Subcutaneous abdominal adipose tissue (tissue), 5 donors: ENCODE measurements around the gene TIFAB.

Source experiments
- H3K27ac ChIP-seq: one replicate; pipeline ENCODE4 v1.7.0; 2013; ENCODE audit warnings: low read depth, mild to moderate bottlenecking, inconsistent platforms, low read length, moderate library complexity
- H3K27me3 ChIP-seq, 5 donors: one replicate each; pipeline ENCODE4 v1.7.0; 2013; ENCODE audit warnings: low read length in 5 of 5, inconsistent platforms in 1 of 5; ENCODE audit not compliant: control insufficient read depth in 5 of 5, insufficient read depth in 4 of 5
- H3K36me3 ChIP-seq, 5 donors: one replicate each; pipeline ENCODE4 v1.7.0; 2013; ENCODE audit warnings: low read length in 5 of 5; ENCODE audit not compliant: control insufficient read depth in 5 of 5, insufficient read depth in 5 of 5
- H3K4me1 ChIP-seq, 5 donors: one replicate each; pipeline ENCODE4 v1.7.0; 2013; ENCODE audit warnings: low read length in 5 of 5, mild to moderate bottlenecking in 3 of 5, moderate library complexity in 1 of 5; ENCODE audit not compliant: control insufficient read depth in 5 of 5, insufficient read depth in 5 of 5
- H3K4me3 ChIP-seq, 5 donors: one replicate each; pipeline ENCODE4 v1.7.0; 2013; ENCODE audit warnings: low read length in 5 of 5, low read depth in 1 of 5
- H3K9ac ChIP-seq, 5 donors: one replicate each; pipeline ENCODE4 v1.7.0; 2013; ENCODE audit warnings: low read length in 5 of 5, mild to moderate bottlenecking in 4 of 5, moderate library complexity in 3 of 5
- H3K9me3 ChIP-seq, 5 donors: one replicate each; pipeline ENCODE4 v1.7.0; 2013; ENCODE audit warnings: low read length in 5 of 5; ENCODE audit not compliant: control insufficient read depth in 5 of 5
- donor health status: healthy.
- donor health status: healthy.
- donor health status: healthy.
- donor health status: healthy.
- donor health status: healthy.

Gene TIFAB

DNA sequence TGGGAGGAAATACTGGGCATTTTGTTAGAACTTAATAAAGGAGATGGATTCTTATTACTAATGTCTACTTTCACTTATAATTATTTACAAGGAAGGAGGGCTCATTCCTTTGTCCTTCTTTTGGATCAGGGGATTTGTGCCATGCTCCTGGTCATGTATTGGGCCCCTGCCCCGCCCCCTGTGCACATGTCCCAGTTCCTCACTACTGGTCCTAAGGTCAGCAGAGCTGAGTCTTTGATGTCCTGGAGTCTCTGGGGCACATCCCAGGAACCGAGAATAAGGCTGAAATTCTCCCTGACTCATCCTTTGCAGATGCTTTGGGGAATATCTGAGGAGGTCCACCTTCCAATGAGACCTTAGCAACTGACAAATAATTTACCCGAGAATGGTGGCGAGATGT, 19.6 kb upstream of the TIFAB start:
- peaks cover 0 to under 1% (median 0%) of the 10 kb centered on the region in 5 donors for H3K4me1 ChIP-seq
- H3K9ac ChIP-seq, result no peak overlapping the region
- H3K9me3 ChIP-seq, result no peaks in the 10 kb centered on the region
- H3K27me3 ChIP-seq, result peaks cover 0 to 24% (median 12%) of the 10 kb centered on the region in 5 donors
- H3K27ac ChIP-seq, result no peak overlapping the region
- H3K4me3 ChIP-seq, result no peak overlapping the region
- H3K36me3 ChIP-seq, result no peaks in the 10 kb centered on the region

DNA sequence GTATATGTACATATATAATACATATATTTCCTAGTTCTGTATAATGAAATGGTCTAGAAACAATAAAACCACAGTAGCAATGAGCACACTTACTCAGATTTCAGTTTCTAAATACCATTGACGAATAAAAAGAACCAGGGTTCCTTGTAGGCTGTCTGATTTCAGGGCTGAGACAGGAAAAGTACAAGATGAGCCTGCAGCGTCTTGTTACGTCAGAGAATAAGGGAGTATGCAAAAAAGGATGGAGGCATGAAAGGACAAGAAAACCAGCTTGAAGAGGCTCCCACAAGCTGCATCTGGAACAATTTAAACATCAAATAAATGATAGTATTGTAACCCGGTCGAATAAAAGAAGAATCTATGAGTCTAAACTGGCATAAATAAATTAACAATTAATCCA, 17.8 kb upstream of the TIFAB start:
- H3K4me3 ChIP-seq, result no peak overlapping the region
- no peaks in the 10 kb centered on the region for H3K9me3 ChIP-seq
- peaks cover 0 to 30% (median 17%) of the 10 kb centered on the region in 5 donors for H3K27me3 ChIP-seq
- peaks cover 0 to 8% (median 6%) of the 10 kb centered on the region in 5 donors for H3K4me1 ChIP-seq
- H3K9ac ChIP-seq, result no peak overlapping the region
- no peak overlapping the region for H3K27ac ChIP-seq
- H3K36me3 ChIP-seq, result no peaks in the 10 kb centered on the region

DNA sequence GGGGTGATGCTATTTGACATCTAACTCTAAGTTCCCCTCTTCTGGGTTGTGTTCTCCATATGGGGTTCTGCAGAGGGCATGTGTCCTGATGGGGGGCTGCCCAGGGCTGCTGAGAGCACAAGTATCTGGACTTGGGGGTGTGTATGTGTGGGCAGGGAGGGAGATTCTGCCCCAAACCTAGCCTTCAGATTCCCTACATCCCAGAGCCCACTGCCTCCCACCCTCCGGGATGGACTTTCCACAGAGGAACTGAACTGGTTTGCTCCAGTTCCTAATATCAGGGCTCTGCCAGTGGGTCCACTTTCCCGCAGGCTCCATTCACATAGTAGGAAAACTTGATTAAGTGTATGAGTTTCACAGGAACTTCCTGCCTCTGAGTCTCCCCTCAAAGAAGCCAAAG, 16.4 kb upstream of the TIFAB start:
- Histone ChIP-seq H3K27me3 (peaks cover 0 to 26% (median 17%) of the 10 kb centered on the region in 5 donors), H3K27ac (no peak overlapping the region), H3K4me3 (no peak overlapping the region), H3K9ac (no peak overlapping the region), H3K4me1 (peaks cover 0 to 8% (median 6%) of the 10 kb centered on the region in 5 donors), H3K9me3 (no peaks in the 10 kb centered on the region), H3K36me3 (no peaks in the 10 kb centered on the region)

DNA sequence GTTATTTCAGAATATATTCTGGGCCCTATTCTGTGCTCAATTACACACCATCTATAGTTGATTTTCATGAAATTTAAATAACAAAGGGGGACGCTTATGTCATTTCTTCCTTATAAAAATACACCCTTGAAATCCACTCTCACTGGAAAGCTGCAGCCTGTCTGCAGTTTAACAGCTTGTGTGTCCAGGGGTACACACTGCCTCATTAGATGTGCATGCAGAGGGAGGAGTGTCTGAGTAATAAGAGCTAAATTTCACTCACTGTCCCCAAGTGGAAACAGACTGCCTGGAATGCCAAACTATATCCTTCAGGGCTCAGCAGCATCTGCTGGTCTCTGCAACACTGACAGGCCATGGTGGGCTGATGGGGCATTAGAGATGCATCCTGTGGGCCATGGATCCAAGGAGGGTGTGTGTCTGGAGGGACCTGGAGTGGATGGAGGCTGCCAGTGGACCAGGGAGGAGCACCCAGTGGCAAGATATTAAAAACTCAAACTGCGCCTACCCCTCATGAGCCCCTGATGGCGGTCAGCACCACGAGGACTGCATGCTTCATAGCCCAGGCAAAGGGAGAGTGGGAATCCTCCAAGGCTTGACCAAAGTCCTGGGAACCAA, 15.8 kb upstream of the TIFAB start:
- Histone ChIP-seq H3K27me3 (peaks cover 0 to 24% (median 17%) of the 10 kb centered on the region in 5 donors), H3K36me3 (no peaks in the 10 kb centered on the region), H3K27ac (no peak overlapping the region)

DNA sequence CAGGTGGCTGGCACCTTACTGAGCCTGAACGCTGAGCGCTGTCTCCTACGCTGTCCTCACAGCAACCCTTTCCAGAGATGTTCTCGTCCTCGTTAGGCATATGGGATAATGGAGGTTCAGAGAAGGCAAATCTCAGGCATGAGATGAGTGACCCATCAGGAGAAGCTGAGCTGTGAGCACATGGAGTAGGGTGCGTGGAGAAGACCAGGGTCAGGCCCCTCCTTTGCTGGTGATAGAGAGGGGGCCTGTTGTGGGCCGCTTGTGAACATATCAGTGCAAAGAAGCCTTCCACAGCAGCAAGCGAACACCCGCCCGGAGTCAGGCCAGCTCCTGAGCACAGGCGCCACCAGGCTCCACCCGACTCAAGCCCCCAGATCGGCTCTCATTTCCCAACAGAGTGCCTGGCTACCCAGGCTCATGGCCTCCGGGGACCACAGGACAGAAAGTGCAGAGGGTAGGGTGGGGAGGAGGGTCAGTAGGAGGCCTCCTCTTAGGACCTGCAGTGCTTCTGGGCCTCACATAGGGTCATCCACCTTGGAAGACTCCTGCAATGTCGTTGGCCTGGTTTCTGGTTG, 15.0 kb upstream of the TIFAB start:
- Histone ChIP-seq H3K27me3 (peaks cover 0 to 24% (median 16%) of the 10 kb centered on the region in 5 donors), H3K4me3 (no peak overlapping the region), H3K27ac (no peak overlapping the region), H3K4me1 (peaks cover 0 to 9% (median 6%) of the 10 kb centered on the region in 5 donors), H3K36me3 (no peaks in the 10 kb centered on the region), H3K9me3 (no peaks in the 10 kb centered on the region), H3K9ac (no peak overlapping the region)

More for the DNA sequence above, 15.8 kb upstream of the TIFAB start:
- H3K9ac ChIP-seq, result no peak overlapping the region
- H3K9me3 ChIP-seq, result no peaks in the 10 kb centered on the region
- no peak overlapping the region for H3K4me3 ChIP-seq
- peaks cover 0 to 8% (median 6%) of the 10 kb centered on the region in 5 donors for H3K4me1 ChIP-seq

DNA sequence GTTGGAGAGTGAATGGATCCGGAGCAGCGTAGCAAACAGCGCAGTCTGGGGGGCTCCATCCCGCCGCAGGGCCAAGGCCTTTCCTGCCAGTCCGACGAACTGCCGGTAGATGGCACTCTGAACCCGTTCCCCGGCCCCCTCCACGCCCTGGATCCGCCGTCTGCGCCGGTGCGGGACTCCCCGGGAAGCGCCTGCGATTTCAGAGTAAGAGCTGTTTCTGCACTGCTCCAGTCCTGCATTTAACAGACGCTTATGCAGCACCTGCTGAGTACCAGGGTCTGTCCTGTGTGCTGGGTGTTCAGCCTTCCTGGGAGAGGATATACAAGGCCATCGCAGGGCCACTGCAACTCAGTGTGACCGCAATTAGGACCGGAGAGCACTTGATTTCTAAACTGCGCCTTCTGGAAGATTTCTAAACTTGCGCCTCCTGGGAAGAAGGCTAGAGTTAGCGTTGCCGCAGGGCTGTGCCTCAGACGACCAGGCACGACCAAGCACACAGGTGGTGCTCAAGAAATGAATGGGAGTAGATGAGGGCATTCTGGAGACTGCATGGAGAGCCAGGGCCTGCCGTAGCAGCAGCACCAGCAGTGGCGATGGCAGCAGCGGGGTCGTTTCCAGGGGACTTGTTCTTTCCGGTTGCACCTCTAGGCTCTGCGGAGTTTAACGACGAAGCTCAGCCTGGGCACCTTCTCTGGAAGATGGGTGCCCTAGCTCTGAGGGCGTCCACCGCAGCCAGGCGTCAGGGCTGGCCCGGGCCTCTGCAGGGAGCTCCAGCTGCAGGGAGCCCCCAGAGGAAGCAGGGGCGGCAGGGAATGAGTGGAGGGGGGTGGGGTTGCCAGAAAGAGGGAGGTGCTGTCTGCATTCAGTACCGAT, 14.3 kb upstream of the TIFAB start:
- Histone ChIP-seq H3K27me3 (peaks cover 0 to 24% (median 15%) of the 10 kb centered on the region in 5 donors), H3K9ac (peak overlapping the region in 3 of 5 donors; percentile 7 to 49 (median 48)), H3K9me3 (no peaks in the 10 kb centered on the region), H3K36me3 (no peaks in the 10 kb centered on the region), H3K27ac (no peak overlapping the region), H3K4me3 (peak overlapping the region; percentile 43 to 81 (median 57)), H3K4me1 (peaks cover 0 to 10% (median 6%) of the 10 kb centered on the region in 5 donors)

DNA sequence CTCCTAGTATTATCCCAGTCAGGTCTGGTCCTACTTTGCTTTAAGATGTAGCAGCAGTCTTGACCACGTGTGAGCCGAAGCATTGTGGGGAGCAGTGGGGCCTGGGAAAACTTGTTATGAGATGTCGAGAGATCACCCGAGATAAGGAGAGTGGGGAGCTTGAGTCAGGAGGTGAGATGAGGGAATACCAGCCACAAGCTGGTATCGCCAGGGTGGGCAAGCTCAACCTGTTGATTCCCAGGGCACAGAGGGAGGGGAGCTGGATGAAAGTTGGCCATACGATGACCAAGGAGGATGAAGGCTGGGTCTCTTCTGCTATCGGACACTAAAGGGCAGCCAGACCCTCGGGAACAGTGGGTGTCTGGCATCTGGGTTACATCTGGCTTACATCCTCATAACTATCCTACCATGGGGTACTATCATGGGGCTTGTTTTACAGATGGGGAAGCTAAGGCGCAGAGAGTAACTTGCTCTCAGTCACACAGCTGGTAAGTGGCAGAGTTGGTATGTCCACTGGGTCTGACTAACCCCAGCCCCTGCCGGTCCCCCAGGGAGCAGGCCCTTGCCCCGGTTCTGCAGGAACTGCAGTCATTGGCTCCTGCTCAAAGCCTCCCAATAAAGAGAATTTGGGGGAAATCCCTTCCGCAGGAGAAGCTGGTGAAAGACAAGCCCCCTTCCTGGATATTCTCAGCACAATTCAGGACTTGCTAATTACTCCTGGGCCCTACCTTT, 13.4 kb upstream of the TIFAB start:
- peaks cover 0 to 24% (median 15%) of the 10 kb centered on the region in 5 donors for H3K27me3 ChIP-seq
- no peak overlapping the region for H3K4me3 ChIP-seq
- no peak overlapping the region for H3K9ac ChIP-seq
- peaks cover 0 to 10% (median 6%) of the 10 kb centered on the region in 5 donors for H3K4me1 ChIP-seq
- H3K9me3 ChIP-seq, result no peaks in the 10 kb centered on the region
- H3K36me3 ChIP-seq, result no peaks in the 10 kb centered on the region
- no peak overlapping the region for H3K27ac ChIP-seq

DNA sequence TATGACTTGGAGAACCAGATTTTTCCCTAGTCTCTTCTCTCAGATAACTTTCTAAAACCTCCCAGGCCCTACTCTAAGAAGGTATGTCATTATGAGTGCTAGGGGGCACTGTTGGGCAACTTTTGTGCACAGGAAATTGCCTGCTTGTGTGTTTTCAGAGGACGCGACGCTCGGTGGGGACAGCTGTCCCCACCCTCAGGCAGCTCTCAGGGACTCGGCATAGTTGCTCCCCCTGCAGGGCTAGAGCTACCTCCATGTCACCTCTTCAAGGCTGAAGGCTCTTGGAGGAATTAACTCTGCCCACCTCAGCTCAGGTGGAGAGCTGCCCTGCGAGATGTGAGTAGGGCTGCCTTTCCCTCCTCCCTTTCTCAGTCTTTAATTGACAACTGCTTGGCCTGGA, 10.2 kb upstream of the TIFAB start:
- H3K27ac ChIP-seq, result no peak overlapping the region
- H3K4me1 ChIP-seq, result peaks cover 0 to 37% (median 29%) of the 10 kb centered on the region in 5 donors
- no peak overlapping the region for H3K4me3 ChIP-seq
- no peak overlapping the region for H3K9ac ChIP-seq
- peaks cover 0 to 10% (median 9%) of the 10 kb centered on the region in 5 donors for H3K27me3 ChIP-seq
- H3K36me3 ChIP-seq, result no peaks in the 10 kb centered on the region
- no peaks in the 10 kb centered on the region for H3K9me3 ChIP-seq

DNA sequence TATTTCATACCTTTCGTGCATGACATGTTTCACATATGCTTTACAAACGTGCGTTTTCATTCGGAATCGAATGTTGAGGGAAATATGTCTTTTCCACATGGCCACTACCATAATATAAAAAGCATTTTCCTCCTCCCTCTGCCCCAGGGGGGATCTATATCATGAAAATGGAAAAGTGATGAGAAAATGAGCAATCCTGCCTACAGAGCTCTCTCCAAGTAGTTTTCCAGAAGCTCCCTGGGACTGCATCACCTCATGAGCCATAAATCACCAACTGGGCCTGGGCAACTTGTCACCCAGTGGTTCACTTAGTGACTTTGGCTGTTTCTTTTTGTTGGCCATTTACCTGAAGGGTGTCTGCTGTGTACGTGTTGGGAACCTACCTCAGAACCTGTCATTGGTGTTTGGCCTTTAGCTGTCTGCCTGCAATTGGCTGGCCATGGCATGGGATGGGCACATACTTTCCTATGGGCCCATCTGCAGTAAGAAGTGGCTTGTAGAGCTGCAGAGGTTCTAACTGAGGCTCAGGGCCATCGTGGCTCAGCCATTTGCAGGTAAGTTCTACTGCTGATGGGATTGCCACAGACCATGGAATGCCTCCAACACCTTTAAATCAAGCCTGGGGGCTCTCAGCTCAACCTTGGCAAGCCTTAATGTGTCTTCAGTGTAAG, 9.5 kb upstream of the TIFAB start:
- no peaks in the 10 kb centered on the region for H3K36me3 ChIP-seq
- peaks cover 0 to 10% (median 5%) of the 10 kb centered on the region in 5 donors for H3K27me3 ChIP-seq

More for the DNA sequence above, 9.5 kb upstream of the TIFAB start:
- H3K27ac ChIP-seq, result no peak overlapping the region
- no peak overlapping the region for H3K9ac ChIP-seq
- no peak overlapping the region for H3K4me3 ChIP-seq
- H3K4me1 ChIP-seq, result peaks cover 0 to 43% (median 33%) of the 10 kb centered on the region in 5 donors
- no peaks in the 10 kb centered on the region for H3K9me3 ChIP-seq
